B cell (primary cell): ENCODE data around the gene PCGF1.

Experiments used
- EZH2 ChIP-seq: IDR thresholded peaks from 2 replicates; pipeline ENCODE4 v1.6.1; 2012; ENCODE audit warnings: borderline replicate concordance, low read depth, mild to moderate bottlenecking, moderate library complexity, low read length; ENCODE audit not compliant: insufficient read depth, poor library complexity, severe bottlenecking
- TF ChIP-seq, protein P1 (sequence below): fragments of 200-600 bp; IDR thresholded peaks from one replicate; pipeline ENCODE4 v1.8.0; 2022; ENCODE audit warnings: antibody characterized with exemption, mild to moderate bottlenecking

DNA sequence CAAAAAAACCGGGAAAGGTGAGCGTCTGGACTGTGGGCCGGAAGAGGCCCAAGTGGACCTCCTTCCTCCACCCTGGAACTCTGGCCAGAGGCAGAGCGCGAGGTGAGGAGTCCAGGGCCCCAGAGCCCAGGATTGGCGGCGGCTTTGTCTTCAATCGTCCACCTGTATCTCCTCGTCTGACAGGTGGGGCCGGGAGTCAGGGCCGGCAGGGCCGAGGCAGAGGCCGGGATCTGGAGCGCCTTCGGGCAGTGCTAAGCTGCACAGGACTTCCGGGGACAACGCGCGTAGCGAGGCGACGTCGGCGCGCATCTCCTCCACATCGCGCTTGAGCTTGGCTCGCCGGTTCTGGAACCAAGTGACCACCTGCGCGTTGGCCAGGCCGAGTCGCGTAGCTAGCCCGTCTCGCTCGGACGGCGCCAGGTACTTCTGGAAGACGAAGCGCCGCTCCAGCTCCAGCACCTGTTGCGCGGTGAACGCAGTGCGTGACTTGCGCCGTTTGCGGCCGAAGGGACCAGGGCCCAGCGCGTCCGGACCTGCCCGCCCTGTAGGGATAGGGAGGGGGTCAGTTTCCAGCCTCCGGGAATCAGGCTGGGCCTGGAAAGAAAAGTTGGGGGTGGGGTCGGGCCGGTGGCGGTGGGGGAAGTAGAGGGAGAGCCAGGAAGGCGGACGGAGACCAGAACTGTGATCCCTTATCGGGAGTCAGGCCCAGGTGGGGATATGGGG is 9.6 kb downstream of the PCGF1 start:
- TF ChIP-seq, protein P1, sequence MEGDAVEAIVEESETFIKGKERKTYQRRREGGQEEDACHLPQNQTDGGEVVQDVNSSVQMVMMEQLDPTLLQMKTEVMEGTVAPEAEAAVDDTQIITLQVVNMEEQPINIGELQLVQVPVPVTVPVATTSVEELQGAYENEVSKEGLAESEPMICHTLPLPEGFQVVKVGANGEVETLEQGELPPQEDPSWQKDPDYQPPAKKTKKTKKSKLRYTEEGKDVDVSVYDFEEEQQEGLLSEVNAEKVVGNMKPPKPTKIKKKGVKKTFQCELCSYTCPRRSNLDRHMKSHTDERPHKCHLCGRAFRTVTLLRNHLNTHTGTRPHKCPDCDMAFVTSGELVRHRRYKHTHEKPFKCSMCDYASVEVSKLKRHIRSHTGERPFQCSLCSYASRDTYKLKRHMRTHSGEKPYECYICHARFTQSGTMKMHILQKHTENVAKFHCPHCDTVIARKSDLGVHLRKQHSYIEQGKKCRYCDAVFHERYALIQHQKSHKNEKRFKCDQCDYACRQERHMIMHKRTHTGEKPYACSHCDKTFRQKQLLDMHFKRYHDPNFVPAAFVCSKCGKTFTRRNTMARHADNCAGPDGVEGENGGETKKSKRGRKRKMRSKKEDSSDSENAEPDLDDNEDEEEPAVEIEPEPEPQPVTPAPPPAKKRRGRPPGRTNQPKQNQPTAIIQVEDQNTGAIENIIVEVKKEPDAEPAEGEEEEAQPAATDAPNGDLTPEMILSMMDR, result no peak
- no peak for TF ChIP-seq EZH2
